ENCODE results near the gene CTLA4.

- TF ChIP-seq ZNF274 (IDR thresholded peaks at IDR 0.05; ENCODE audit: low read depth, low read length) = no peak
- TF ChIP-seq YY1 (IDR thresholded peaks at IDR 0.05; ENCODE audit: insufficient read depth, insufficient read length) = no peak
- no peak for TF ChIP-seq SUZ12 (IDR thresholded peaks at IDR 0.05; ENCODE audit: extremely low read depth, insufficient read depth, insufficient read length)
These were observed 36.5 kb downstream of the CTLA4 start for GRCh38 chr2:203904022-203904421.
